ENCODE measurements around the gene ANKRD11. TPM values are rescaled to one million over a fixed set of nuclear protein-coding genes. Genes with fewer than 3 reads are reported as not detected.

The ANKRD11 gene
- total RNA-seq, 1 donor, result 97.4 TPM

GRCh38 chr16:89277641-89278341 lies 212.6 kb downstream of the ANKRD11 start:
- Histone ChIP-seq H2AFZ (ENCODE audit: low read length) (no peak overlapping the region), H3K4me2 (ENCODE audit: insufficient read depth, low read length) (no peak overlapping the region), H3K9me3 (ENCODE audit: low read depth, low read length) (no peaks in the 10 kb centered on the region), H4K20me1 (ENCODE audit: insufficient read depth, low read length) (peaks cover 14% of the 10 kb centered on the region), H3K36me3 (ENCODE audit: insufficient read depth, low read length) (peaks cover 43% of the 10 kb centered on the region), H3K4me1 (ENCODE audit: insufficient read depth, low read length) (no peaks in the 10 kb centered on the region), H3K27ac (ENCODE audit: low read depth, low read length) (no peak overlapping the region), H3K27me3 (ENCODE audit: insufficient read depth, low read length) (no peaks in the 10 kb centered on the region), H3K79me2 (ENCODE audit: insufficient read depth, low read length) (peaks cover 46% of the 10 kb centered on the region), H3K4me3 (ENCODE audit: insufficient read depth, low read length) (no peak overlapping the region)
- no peak for DNase-seq (ENCODE audit: insufficient read length, low spot score, missing footprints)
- TF ChIP-seq, protein P1, sequence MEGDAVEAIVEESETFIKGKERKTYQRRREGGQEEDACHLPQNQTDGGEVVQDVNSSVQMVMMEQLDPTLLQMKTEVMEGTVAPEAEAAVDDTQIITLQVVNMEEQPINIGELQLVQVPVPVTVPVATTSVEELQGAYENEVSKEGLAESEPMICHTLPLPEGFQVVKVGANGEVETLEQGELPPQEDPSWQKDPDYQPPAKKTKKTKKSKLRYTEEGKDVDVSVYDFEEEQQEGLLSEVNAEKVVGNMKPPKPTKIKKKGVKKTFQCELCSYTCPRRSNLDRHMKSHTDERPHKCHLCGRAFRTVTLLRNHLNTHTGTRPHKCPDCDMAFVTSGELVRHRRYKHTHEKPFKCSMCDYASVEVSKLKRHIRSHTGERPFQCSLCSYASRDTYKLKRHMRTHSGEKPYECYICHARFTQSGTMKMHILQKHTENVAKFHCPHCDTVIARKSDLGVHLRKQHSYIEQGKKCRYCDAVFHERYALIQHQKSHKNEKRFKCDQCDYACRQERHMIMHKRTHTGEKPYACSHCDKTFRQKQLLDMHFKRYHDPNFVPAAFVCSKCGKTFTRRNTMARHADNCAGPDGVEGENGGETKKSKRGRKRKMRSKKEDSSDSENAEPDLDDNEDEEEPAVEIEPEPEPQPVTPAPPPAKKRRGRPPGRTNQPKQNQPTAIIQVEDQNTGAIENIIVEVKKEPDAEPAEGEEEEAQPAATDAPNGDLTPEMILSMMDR (IDR thresholded peaks at IDR 0.05; ENCODE audit: extremely low read depth, low read depth, low read length), result no peak

- Histone ChIP-seq H4K20me1 (ENCODE audit: insufficient read depth, low read length) (peaks cover 14% of the 10 kb centered on the region), H3K4me3 (ENCODE audit: insufficient read depth, low read length) (no peak overlapping the region), H3K4me2 (ENCODE audit: insufficient read depth, low read length) (no peak overlapping the region), H3K4me1 (ENCODE audit: insufficient read depth, low read length) (no peaks in the 10 kb centered on the region), H3K36me3 (ENCODE audit: insufficient read depth, low read length) (peaks cover 43% of the 10 kb centered on the region), H3K9me3 (ENCODE audit: low read depth, low read length) (no peaks in the 10 kb centered on the region), H2AFZ (ENCODE audit: low read length) (no peak overlapping the region), H3K27me3 (ENCODE audit: insufficient read depth, low read length) (no peaks in the 10 kb centered on the region), H3K27ac (ENCODE audit: low read depth, low read length) (no peak overlapping the region), H3K79me2 (ENCODE audit: insufficient read depth, low read length) (peaks cover 52% of the 10 kb centered on the region)
- no peak for DNase-seq (ENCODE audit: insufficient read length, low spot score, missing footprints)
- TF ChIP-seq, protein P1 (IDR thresholded peaks at IDR 0.05; ENCODE audit: extremely low read depth, low read depth, low read length), result no peak
Measured at GRCh38 chr16:89277049-89277448, 213.3 kb downstream of the ANKRD11 start.

- TF ChIP-seq, protein P1 (IDR thresholded peaks at IDR 0.05; ENCODE audit: extremely low read depth, low read depth, low read length), result no peak
- no peaks in the 10 kb centered on the region for H3K4me1 ChIP-seq (ENCODE audit: insufficient read depth, low read length)
- H4K20me1 ChIP-seq (ENCODE audit: insufficient read depth, low read length), result peaks cover 17% of the 10 kb centered on the region
- H3K79me2 ChIP-seq (ENCODE audit: insufficient read depth, low read length), result peaks cover 62% of the 10 kb centered on the region
- H3K27me3 ChIP-seq (ENCODE audit: insufficient read depth, low read length), result no peaks in the 10 kb centered on the region
- no peak overlapping the region for H3K27ac ChIP-seq (ENCODE audit: low read depth, low read length)
- no peak overlapping the region for H3K4me3 ChIP-seq (ENCODE audit: insufficient read depth, low read length)
- H3K9me3 ChIP-seq (ENCODE audit: low read depth, low read length), result no peaks in the 10 kb centered on the region
- H3K4me2 ChIP-seq (ENCODE audit: insufficient read depth, low read length), result no peak overlapping the region
- DNase-seq (ENCODE audit: insufficient read length, low spot score, missing footprints), result no peak
- peaks cover 43% of the 10 kb centered on the region for H3K36me3 ChIP-seq (ENCODE audit: insufficient read depth, low read length)
- no peak overlapping the region for H2AFZ ChIP-seq (ENCODE audit: low read length)
Measured at GRCh38 chr16:89275837-89276720, 214.3 kb downstream of the ANKRD11 start.

- Histone ChIP-seq H3K4me2 (ENCODE audit: insufficient read depth, low read length) (no peak overlapping the region), H3K4me3 (ENCODE audit: insufficient read depth, low read length) (no peak overlapping the region), H3K27me3 (ENCODE audit: insufficient read depth, low read length) (no peaks in the 10 kb centered on the region), H3K36me3 (ENCODE audit: insufficient read depth, low read length) (peaks cover 48% of the 10 kb centered on the region), H4K20me1 (ENCODE audit: insufficient read depth, low read length) (peaks cover 19% of the 10 kb centered on the region), H3K79me2 (ENCODE audit: insufficient read depth, low read length) (peaks cover 70% of the 10 kb centered on the region), H3K9me3 (ENCODE audit: low read depth, low read length) (no peaks in the 10 kb centered on the region), H3K27ac (ENCODE audit: low read depth, low read length) (no peak overlapping the region), H2AFZ (ENCODE audit: low read length) (no peak overlapping the region), H3K4me1 (ENCODE audit: insufficient read depth, low read length) (no peaks in the 10 kb centered on the region)
- TF ChIP-seq, protein P1 (IDR thresholded peaks at IDR 0.05; ENCODE audit: extremely low read depth, low read depth, low read length), result no peak
- no peak for DNase-seq (ENCODE audit: insufficient read length, low spot score, missing footprints)
Measured at GRCh38 chr16:89275284-89275584, 215.1 kb downstream of the ANKRD11 start.
